Measurements from ENCODE around the gene ACAA1. TPM values are rescaled to one million over a fixed set of nuclear protein-coding genes. Genes with fewer than 3 reads are reported as not detected.

The ACAA1 gene
- total RNA-seq, 2 experiments from 2014 or later, result 56.4 to 58.9 TPM

GRCh38 chr3:38153221-38153620 is 16.3 kb upstream of the ACAA1 start:
- no peaks in the 10 kb centered on the region for H3K27me3 Mint-ChIP-seq
- Histone ChIP-seq H3K4me3 (ENCODE audit: low read length) (no peak overlapping the region), H3K9me3 (ENCODE audit: control insufficient read depth in 1 of 2, insufficient read depth in 1 of 2, low read length in 2 of 2) (no peaks in the 10 kb centered on the region), H3K36me3 (ENCODE audit: insufficient read depth, low read length) (no peaks in the 10 kb centered on the region), H3K27me3 (ENCODE audit: control insufficient read depth in 1 of 2, insufficient read depth in 2 of 2, low read length in 2 of 2) (no peaks in the 10 kb centered on the region), H3K4me1 (ENCODE audit: insufficient read depth, low read length) (peaks cover 17% of the 10 kb centered on the region), H3K27ac (ENCODE audit: low read depth in 1 of 2, low read length in 2 of 2) (no peak overlapping the region)
- H3K27ac Mint-ChIP-seq, result no peak overlapping the region
- ChIA-PET POLR2A (interaction anchor here (2.2 kb wide), 1 partner anchor 12 kb away, joined by 17 read pairs; the partner anchor contains the start of gene OXSR1), CTCF (interaction anchor here (1.0 to 2.1 kb wide), 2 partner anchors 10 to 19 kb away, joined by 4 to 7 read pairs; no protein-coding TSS in a partner anchor)
- ATAC-seq (ENCODE audit: poor library complexity), result no peak
- no peaks in the 10 kb centered on the region for H3K36me3 Mint-ChIP-seq (ENCODE audit: low read depth)
- H3K4me3 Mint-ChIP-seq, result no peak overlapping the region
- peaks cover 24% of the 10 kb centered on the region for H3K4me1 Mint-ChIP-seq (ENCODE audit: low read depth)
- no peaks in the 10 kb centered on the region for H3K9me3 Mint-ChIP-seq
- no peak for TF ChIP-seq CTCF (IDR thresholded peaks at IDR 0.05)
- intact Hi-C loops (cut with DNase I, micrococcal nuclease), result no loop called here
- no peak for DNase-seq

- H3K36me3 Mint-ChIP-seq (ENCODE audit: low read depth), result peaks cover under 1% of the 10 kb centered on the region
- no peak overlapping the region for H3K27ac ChIP-seq (ENCODE audit: low read depth in 1 of 2, low read length in 2 of 2)
These were observed 15.7 kb upstream of the ACAA1 start for GRCh38 chr3:38152609-38153008.

GRCh38 chr3:38151667-38152265 is 14.8 kb upstream of the ACAA1 start:
- Mint-ChIP-seq H3K27ac (peak overlapping the region; percentile 85), H3K4me1 (ENCODE audit: low read depth) (peaks cover 30% of the 10 kb centered on the region), H3K9me3 (no peaks in the 10 kb centered on the region), H3K27me3 (no peaks in the 10 kb centered on the region), H3K4me3 (no peak overlapping the region), H3K36me3 (ENCODE audit: low read depth) (peaks cover 3% of the 10 kb centered on the region)
- H3K4me1 ChIP-seq (ENCODE audit: insufficient read depth, low read length), result peaks cover 19% of the 10 kb centered on the region
- ChIA-PET CTCF (interaction anchor here (0.6 kb wide), 1 partner anchor 33 kb away, joined by 3 read pairs; no protein-coding TSS in a partner anchor), POLR2A (interaction anchor here (0.9 to 1.0 kb wide), 2 partner anchors 13 kb away, joined by 4 to 7 read pairs; partner anchors contain the start of gene OXSR1)
- no peak overlapping the region for H3K4me3 ChIP-seq (ENCODE audit: low read length)
- H3K9me3 ChIP-seq (ENCODE audit: control insufficient read depth in 1 of 2, insufficient read depth in 1 of 2, low read length in 2 of 2), result peaks cover 0 to 10% of the 10 kb centered on the region in 2 experiments
- DNase-seq (peak in 3 of 14 experiments; percentile 53 to 74 (median 62)), ATAC-seq (ENCODE audit: poor library complexity) (peak; percentile 89)
- TF ChIP-seq CTCF (IDR thresholded peaks at IDR 0.05), result no peak
- H3K27me3 ChIP-seq (ENCODE audit: control insufficient read depth in 1 of 2, insufficient read depth in 2 of 2, low read length in 2 of 2), result no peaks in the 10 kb centered on the region
- H3K36me3 ChIP-seq (ENCODE audit: insufficient read depth, low read length), result no peaks in the 10 kb centered on the region
- H3K27ac ChIP-seq (ENCODE audit: low read depth in 1 of 2, low read length in 2 of 2), result peak overlapping the region in 1 of 2 donors; percentile 69
- intact Hi-C loops (cut with DNase I, micrococcal nuclease), result no loop called here

More at GRCh38 chr3:38152609-38153008, 15.7 kb upstream of the ACAA1 start:
- peaks cover 30% of the 10 kb centered on the region for H3K4me1 Mint-ChIP-seq (ENCODE audit: low read depth)
- POLR2A ChIA-PET, result interaction anchor here (0.9 to 1.0 kb wide), 2 partner anchors 12 to 14 kb away, joined by 4 to 7 read pairs; partner anchors contain the start of gene OXSR1
- no peak overlapping the region for H3K27ac Mint-ChIP-seq
- no peak overlapping the region for H3K4me3 Mint-ChIP-seq
- peaks cover 0 to 1% of the 10 kb centered on the region in 2 experiments for H3K9me3 ChIP-seq (ENCODE audit: control insufficient read depth in 1 of 2, insufficient read depth in 1 of 2, low read length in 2 of 2)
- no peak for DNase-seq
- CTCF ChIA-PET, result interaction anchor here (0.6 to 2.1 kb wide), 3 partner anchors 11 to 34 kb away, joined by 3 to 7 read pairs (median 4); no protein-coding TSS in a partner anchor
- TF ChIP-seq CTCF (IDR thresholded peaks at IDR 0.05), result no peak
- no peak overlapping the region for H3K4me3 ChIP-seq (ENCODE audit: low read length)
- ATAC-seq (ENCODE audit: poor library complexity), result no peak
- no peaks in the 10 kb centered on the region for H3K36me3 ChIP-seq (ENCODE audit: insufficient read depth, low read length)
- no peaks in the 10 kb centered on the region for H3K27me3 ChIP-seq (ENCODE audit: control insufficient read depth in 1 of 2, insufficient read depth in 2 of 2, low read length in 2 of 2)
- H3K9me3 Mint-ChIP-seq, result no peaks in the 10 kb centered on the region
- H3K27me3 Mint-ChIP-seq, result no peaks in the 10 kb centered on the region
- intact Hi-C loops (cut with DNase I, micrococcal nuclease), result no loop called here
- H3K4me1 ChIP-seq (ENCODE audit: insufficient read depth, low read length), result peaks cover 19% of the 10 kb centered on the region
